ENCODE measurements around the gene TTI1. TPM values are rescaled to one million over a fixed set of nuclear protein-coding genes. Genes with fewer than 3 reads are reported as not detected.
"Not testable (repeated sequence)": the region's sequence is repeated elsewhere in the genome, so short reads cannot be mapped to it uniquely, and the experiment has no call there.

The TTI1 gene
- polyA plus RNA-seq, 4 donors: 24.2 to 28.8 (median 26.9) TPM

- DNase-seq (ENCODE audit: low read depth in 4 of 4, low spot score in 3 of 4): no peak
These were observed 15.3 kb downstream of the TTI1 start for GRCh38 chr20:38017959-38018358.

DNA sequence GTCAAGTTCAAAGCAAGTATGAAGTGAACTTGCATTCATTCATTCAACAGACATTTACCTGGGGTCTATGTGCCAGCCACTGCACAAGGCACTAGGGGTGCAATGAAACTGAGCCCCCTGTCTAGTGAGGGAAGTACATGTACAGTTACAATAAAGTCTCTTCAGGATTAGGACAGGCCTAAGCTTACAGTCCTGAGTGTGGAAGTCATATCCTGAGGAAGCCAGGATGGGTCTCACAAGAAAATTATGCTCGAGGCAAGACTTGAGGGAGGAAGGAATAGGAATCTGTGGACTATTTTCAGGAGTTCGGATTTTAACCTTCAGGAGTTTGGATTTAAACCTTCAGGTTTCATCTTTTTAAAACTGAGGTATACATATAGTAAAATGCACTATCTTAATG lies 19.4 kb downstream of the TTI1 start:
- no peak for DNase-seq (ENCODE audit: low read depth in 4 of 4, low spot score in 3 of 4)

DNA sequence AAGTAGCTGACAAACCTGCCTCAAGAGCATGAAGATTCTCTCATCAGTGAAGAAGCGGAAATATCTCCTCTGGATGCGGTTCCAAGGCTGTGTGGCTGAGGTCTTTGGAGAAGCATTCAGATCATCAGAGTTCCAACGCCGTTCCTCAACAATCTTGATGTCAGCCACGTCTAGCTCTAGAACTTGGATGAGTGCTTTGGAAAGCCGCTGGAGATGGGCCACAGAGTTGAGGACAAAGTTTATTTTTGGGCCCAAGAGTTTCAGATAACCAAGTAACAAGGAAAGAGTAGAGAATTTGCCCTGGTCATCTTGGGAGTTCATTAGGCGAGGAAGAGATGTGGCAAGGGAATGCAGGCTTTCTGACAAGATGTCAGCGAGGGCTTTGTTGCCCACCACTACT lies 20.9 kb downstream of the TTI1 start:
- no peak for DNase-seq (ENCODE audit: low read depth in 4 of 4, low spot score in 3 of 4)

DNA sequence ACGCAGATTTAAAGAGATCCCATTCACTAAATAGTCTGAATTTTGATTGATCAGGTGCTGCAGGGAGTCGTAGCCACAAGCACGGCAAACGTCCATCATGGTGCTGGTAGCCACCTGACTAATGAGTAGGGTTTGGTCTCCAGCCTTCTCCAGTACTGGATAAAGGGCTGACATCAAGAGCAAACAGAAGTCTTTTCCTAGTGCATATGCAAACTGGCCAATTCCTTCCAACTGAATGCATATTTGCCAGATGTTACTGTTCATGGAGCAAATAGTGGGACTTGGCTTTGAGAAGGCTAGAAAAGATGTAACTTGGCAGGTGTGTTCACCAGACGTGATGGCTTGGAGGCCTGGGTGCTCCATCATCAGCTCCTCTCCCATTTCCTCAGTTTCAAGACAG lies 21.6 kb downstream of the TTI1 start:
- DNase-seq (ENCODE audit: low read depth in 4 of 4, low spot score in 3 of 4): no peak

GRCh38 chr20:38009416-38009815 lies 23.8 kb downstream of the TTI1 start:
- DNase-seq (ENCODE audit: low read depth in 4 of 4, low spot score in 3 of 4): not testable (repeated sequence)

GRCh38 chr20:38008233-38008944 lies 24.9 kb downstream of the TTI1 start:
- DNase-seq (ENCODE audit: low read depth in 4 of 4, low spot score in 3 of 4): no peak

- no peak for DNase-seq (ENCODE audit: low read depth in 4 of 4, low spot score in 3 of 4)
These were observed 25.7 kb downstream of the TTI1 start for GRCh38 chr20:38007526-38007925.

GRCh38 chr20:38005903-38006302 lies 27.4 kb downstream of the TTI1 start:
- DNase-seq (ENCODE audit: low read depth in 4 of 4, low spot score in 3 of 4): no peak

DNA sequence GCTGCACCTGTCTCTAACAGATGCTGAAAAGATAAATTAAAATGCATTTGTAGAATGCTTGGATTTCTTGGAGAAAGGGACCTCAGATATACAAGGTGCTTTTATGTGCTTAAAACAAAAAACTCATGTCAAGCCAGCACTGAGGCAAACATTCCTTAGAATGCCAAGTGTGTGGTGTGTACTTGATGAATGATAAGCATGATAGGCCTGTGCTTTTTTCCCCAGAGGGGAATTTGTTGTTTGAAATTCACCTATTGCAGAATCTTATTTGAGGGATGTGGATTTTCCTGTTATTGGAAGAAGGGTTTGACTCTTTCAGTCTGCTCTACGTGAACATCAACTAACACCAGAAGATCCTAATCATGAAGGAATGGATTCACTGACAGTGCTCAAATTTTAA lies 28.8 kb downstream of the TTI1 start:
- no peak for DNase-seq (ENCODE audit: low read depth in 4 of 4, low spot score in 3 of 4)

DNA sequence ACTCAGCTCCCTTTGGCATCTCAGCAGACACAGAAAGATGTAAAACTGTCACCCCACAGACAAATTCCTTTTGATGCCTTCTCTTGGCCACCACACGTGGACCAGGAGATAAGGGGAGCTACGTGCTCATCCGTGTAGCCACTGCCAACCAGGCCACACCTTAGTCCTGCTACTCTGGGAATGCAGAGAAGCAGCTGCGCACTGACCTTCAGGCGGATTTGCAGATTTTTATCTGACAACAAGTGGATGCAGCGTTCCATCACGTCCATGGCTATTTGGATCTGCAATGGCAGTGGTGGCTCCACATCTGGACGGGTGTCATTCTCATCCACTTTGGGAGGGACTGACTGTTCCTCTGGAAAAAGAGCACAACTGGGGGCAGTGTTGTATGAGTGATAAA lies 30.8 kb downstream of the TTI1 start:
- no peak for DNase-seq (ENCODE audit: low read depth in 4 of 4, low spot score in 3 of 4)

GRCh38 chr20:38001981-38002380 lies 31.3 kb downstream of the TTI1 start:
- DNase-seq (ENCODE audit: low read depth in 4 of 4, low spot score in 3 of 4): no peak

DNA sequence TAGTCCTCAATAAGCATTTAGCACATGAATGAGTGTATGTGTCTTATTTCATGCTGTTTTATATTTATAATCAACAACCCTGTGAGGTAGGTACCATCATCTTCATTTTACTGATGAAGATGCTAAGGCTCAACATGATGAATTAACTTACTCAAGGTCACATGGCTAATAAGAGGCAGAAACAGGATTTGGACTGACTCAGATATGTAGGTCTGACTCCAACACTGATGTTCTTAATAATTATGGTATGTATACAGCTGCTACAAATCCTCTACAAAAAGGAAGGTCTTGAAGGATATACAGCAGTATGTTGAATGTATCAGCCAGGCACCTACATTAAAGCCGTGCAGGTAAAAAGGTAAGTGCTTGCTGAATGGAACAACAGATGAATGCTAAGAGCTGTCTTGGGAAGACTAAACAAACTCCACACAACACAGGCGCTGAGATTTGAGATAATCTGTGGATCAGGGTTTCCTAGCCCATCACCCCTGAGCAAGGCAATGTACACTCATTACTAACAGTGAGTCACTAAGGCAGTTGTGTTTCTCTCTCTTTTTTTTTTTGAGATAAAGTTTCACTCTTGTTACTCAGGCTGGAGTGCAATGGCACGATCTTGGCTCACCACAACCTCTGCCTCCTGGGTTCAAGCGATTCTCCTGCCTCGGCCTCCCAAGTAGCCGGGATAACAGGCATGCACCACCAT lies 31.9 kb downstream of the TTI1 start:
- DNase-seq (ENCODE audit: low read depth in 4 of 4, low spot score in 3 of 4): no peak

DNA sequence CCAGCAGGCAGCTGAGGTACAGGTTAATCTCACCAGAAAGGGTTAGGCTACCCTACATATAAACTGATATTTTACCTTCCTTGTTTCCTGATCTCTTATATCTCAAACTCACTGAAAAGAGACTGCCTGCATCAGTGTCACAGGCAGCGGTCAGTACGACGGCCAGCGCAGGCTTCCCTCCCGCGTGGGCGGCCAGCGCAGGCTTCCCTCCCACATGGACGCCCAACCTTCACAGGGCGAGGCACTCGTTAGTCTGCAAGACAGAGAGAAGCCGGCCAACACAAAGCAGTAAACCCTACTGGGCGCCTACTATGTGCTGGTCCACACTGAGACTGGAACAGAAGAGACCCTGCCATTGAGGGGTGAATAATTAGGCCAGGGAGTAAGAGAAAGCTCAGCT lies 33.0 kb downstream of the TTI1 start:
- DNase-seq (ENCODE audit: low read depth in 4 of 4, low spot score in 3 of 4): no peak

DNA sequence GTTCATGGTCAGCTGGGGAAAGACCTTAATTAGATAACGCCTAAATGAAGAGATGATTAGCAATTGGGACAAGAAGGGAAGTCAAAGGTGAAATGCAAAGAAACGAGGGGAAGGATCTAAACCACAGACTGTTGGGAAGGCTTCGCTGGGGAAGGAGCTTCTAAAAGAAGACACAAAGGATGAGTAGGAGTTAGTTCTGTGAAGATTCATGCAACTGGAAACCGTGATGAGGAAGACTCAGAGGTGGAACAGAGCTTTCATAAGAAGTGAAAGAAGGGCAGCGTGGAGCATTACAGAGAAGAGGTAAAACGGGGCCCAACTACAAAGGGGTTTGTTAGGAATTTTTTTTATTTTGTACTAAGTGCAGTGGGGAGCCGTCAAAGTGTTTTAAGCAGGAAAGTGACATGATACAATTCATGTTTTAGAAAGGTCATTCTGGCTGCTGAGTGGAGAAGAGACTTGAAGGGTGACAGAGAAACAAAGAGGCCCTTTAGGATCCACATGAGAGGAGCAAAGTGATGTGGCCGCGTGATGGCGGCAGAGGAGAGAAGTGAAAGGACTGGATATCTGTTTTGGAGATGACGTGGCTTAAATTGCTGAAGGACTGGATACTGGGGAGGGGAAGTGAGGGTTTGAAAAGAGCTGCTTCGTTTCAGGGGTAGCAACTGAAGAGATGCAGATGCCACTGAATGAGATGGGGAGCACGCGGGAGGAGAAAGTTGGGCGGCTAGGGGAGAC lies 33.6 kb downstream of the TTI1 start:
- no peak for DNase-seq (ENCODE audit: low read depth in 4 of 4, low spot score in 3 of 4)

DNA sequence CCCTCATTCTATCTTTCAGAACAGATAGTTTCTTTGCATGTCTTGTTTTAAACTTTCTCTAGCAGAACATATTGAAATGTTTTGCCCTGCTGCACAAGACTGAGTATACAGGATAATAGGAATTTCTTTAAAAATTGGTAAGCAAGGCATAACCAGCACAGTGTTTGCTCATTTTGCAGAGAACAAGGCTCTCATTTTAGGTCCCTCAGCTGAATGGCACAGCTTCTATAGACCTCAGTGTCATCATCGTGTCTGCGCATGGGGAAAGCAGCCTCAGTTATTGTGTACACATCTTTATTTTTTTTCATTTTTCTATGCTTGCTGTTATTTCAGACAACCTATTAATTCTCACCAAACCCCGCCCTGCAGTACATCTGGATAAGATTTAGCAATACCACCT lies 35.7 kb downstream of the TTI1 start:
- no peak for DNase-seq (ENCODE audit: low read depth in 4 of 4, low spot score in 3 of 4)

- DNase-seq (ENCODE audit: low read depth in 4 of 4, low spot score in 3 of 4): no peak
These were observed 37.2 kb downstream of the TTI1 start for GRCh38 chr20:37995856-37996605.

DNA sequence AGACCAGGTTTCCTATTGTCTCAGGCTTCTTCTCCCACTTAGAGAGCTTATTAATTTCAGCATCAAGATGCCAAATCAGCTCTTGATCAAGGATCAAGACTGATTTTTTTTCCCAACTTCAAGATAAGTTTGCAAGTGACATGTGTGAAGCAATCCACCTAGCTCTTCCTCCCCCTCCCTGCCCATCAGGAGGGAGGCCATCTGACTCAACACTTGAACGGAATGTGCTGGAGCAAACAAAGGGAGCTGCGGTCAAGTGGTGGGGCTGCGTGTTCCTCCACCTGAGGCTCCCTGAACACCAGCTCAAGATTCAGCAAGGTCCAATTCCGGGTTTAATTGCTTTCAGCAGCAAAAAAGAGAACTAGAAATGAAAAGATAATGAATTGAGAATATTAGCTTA lies 38.7 kb downstream of the TTI1 start:
- no peak for DNase-seq (ENCODE audit: low read depth in 4 of 4, low spot score in 3 of 4)

- peak in 1 of 4 donors; percentile 16 for DNase-seq (ENCODE audit: low read depth in 4 of 4, low spot score in 3 of 4)
These were observed 40.4 kb downstream of the TTI1 start for GRCh38 chr20:37992802-37993409.

- DNase-seq (ENCODE audit: low read depth in 4 of 4, low spot score in 3 of 4): no peak
These were observed 41.3 kb downstream of the TTI1 start for GRCh38 chr20:37991908-37992307.

GRCh38 chr20:37991157-37991866 lies 41.9 kb downstream of the TTI1 start:
- no peak for DNase-seq (ENCODE audit: low read depth in 4 of 4, low spot score in 3 of 4)
